ENCODE measurements around the gene CITED1. TPM values are rescaled to one million over a fixed set of nuclear protein-coding genes. Genes with fewer than 3 reads are reported as not detected.
A peak's percentile ranks its signal among the peaks of the same experiment; 100 is the strongest.

Gene CITED1
- total RNA-seq, 1 donor from 2014 or later = not detected

DNA sequence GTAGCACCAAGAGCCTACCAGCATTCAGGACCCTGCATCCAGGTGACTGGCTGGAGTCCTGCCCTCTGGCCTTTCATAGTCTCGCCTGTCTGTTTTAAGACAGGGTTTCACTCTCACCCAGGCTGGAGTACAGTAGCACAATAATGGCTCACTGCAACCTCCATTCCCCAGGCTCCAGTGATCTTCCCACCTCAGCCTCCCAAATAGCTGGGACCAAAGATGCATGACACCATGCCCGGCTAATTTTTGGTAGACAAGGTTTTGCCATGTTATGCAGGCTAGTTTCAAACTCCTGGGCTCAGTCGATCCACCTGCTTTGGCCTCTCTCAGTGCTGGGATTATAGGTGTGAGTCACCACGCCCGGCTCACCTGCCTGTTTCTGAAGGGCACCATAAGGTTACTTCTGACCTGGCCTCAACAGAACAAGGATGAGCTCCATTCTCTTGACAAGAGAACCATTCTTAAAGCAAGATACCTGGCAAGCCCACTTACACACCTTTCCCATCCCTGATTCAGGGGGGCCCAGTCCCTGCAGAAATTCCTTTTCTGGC, 35.3 kb downstream of the CITED1 start:
- DNase-seq (ENCODE audit: low spot score) = no peak

GRCh38 chrX:72269671-72270251, 36.0 kb downstream of the CITED1 start:
- no peak for DNase-seq (ENCODE audit: low spot score)

GRCh38 chrX:72268597-72269365, 36.9 kb downstream of the CITED1 start:
- peak; percentile 79 for DNase-seq (ENCODE audit: low spot score)

DNA sequence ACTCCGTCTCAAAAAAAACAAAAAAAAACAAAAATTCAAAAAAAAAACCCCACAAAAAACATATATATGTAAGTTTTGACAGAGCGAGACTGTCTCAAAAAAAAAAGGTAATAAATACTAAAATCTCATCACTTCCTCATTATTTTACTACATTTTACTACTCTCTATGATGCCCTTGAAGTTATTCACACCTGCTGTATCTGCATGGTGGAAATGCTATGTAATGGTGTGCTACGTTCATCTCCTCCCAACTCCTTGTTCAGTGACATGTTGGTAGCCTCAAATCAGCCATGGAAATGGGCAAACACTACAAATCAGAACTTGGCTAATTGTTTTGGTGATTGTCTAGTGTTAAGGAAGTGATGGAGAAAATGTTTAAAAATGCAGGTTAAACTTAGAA, 40.5 kb downstream of the CITED1 start:
- no peak for DNase-seq (ENCODE audit: low spot score)

DNA sequence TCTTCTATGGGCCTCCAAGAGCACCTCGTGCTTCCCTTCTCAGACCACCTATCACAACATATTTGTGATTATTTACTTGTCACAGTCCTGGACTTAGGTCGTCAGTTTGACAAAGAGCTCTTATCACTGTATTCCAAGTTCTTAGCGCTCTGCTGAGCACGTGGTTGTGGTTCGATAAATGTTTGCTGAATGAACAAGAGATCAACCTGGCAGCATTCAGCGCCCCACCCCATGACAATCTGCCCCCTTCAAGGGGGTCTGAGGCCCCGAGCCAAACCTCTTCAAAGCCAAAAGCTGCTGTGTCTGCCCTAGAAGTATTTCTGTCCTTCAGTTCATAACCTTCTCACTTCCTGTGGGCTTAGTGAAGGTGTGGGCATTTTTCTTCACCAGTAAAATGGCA, 43.6 kb downstream of the CITED1 start:
- no peak for DNase-seq (ENCODE audit: low spot score)

DNA sequence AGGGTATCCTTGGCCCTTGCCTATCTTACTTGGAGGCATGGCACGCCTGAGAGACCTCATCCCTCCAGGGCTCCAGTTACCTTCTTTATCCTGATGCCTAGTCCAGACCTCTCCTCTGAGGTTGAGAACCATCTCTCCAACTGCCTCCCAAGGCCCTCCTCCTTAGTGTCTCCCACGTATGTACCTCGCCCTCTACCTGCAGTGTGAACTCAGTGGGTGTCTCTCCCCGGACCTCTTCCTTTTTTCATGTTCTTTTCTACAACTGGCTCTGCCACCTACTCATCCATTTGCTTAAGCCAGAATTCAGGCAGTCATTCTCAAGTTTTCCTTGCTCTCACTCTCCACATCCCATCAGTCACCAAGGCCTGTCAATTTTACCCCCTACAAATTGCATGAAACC, 45.3 kb downstream of the CITED1 start:
- no peak for DNase-seq (ENCODE audit: low spot score)

GRCh38 chrX:72258174-72258573, 47.5 kb downstream of the CITED1 start:
- DNase-seq (ENCODE audit: low spot score) = no peak

- no peak for DNase-seq (ENCODE audit: low spot score)
Observed at GRCh38 chrX:72255864-72256263, 49.9 kb downstream of the CITED1 start.

DNA sequence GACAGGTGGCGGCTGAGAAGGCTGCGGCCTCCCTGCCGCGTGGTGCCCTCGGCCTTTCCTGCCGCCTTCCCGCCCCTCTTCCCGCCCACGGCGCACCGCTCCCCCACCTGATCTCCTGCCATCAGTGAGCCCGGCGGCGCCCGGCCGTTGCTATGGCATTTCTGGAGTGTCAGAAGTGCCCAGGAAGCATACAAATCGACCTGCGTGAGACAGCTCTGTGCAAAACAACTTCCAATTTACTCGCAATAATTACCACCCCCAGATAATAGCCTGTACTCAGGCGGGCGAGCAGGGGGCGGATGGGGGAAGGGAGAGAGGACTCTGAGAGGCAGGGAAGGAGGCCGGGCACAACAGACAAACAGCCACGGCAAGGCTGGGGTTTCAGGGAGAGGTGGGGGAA, 50.3 kb downstream of the CITED1 start:
- DNase-seq (ENCODE audit: low spot score) = no peak

- DNase-seq (ENCODE audit: low spot score) = no peak
Observed at GRCh38 chrX:72254816-72255215, 50.9 kb downstream of the CITED1 start.

GRCh38 chrX:72253686-72254085, 52.0 kb downstream of the CITED1 start:
- no peak for DNase-seq (ENCODE audit: low spot score)

Other genes with a start within 250 kb of the CITED1 start
- gene RTL5, start 174.0 kb downstream of the CITED1 start, total RNA-seq (ENCODE audit: insufficient read depth, low replicate concordance) = 5.1 TPM
- gene PIN4, start 124.2 kb downstream of the CITED1 start, total RNA-seq (ENCODE audit: insufficient read depth, low replicate concordance) = 14.7 TPM
- gene ERCC6L, start 66.9 kb downstream of the CITED1 start, total RNA-seq (ENCODE audit: insufficient read depth, low replicate concordance) = 2.2 TPM
- gene RPS4X, start 28.7 kb downstream of the CITED1 start, total RNA-seq (ENCODE audit: insufficient read depth, low replicate concordance) = 804 TPM

All from umbilical cord (tissue), 2 donors.